ENCODE results near the gene MTRF1L.

MTRF1L gene

GRCh38 chr6:153045271-153045670 is 42.8 kb upstream of the MTRF1L start:
- TF ChIP-seq EZH2phosphoT487 (IDR thresholded peaks at IDR 0.05; ENCODE audit: low read depth) (no peak), CTCF (IDR thresholded peaks at IDR 0.05; ENCODE audit: low read depth, low read length) (no peak)
- Histone ChIP-seq H3K4me3 (ENCODE audit: low read length) (no peak overlapping the region), H3K79me2 (ENCODE audit: low read length) (no peaks in the 10 kb centered on the region), H3K9ac (ENCODE audit: low read length) (no peak overlapping the region), H3K4me1 (ENCODE audit: low read length) (no peaks in the 10 kb centered on the region), H3K27me3 (ENCODE audit: low read depth, low read length) (no peaks in the 10 kb centered on the region), H3K36me3 (replicated peaks; ENCODE audit: low read depth, low read length) (no peaks in the 10 kb centered on the region), H3K9me3 (ENCODE audit: insufficient read depth, low read length) (no peaks in the 10 kb centered on the region), H4K20me1 (ENCODE audit: insufficient read depth, low read length) (no peaks in the 10 kb centered on the region), H2AFZ (ENCODE audit: low read depth, low read length) (no peak overlapping the region), H3K4me2 (ENCODE audit: low read length) (no peak overlapping the region), H3K27ac (ENCODE audit: low read length) (no peak overlapping the region)

- TF ChIP-seq EZH2phosphoT487 (IDR thresholded peaks at IDR 0.05; ENCODE audit: low read depth) (no peak), CTCF (IDR thresholded peaks at IDR 0.05; ENCODE audit: low read depth, low read length) (no peak)
Observed at GRCh38 chr6:153044295-153044694, 41.8 kb upstream of the MTRF1L start.

GRCh38 chr6:153043719-153044118 is 41.2 kb upstream of the MTRF1L start:
- Histone ChIP-seq H3K4me1 (ENCODE audit: low read length) (no peaks in the 10 kb centered on the region), H3K9me3 (ENCODE audit: insufficient read depth, low read length) (no peaks in the 10 kb centered on the region), H3K4me3 (ENCODE audit: low read length) (no peak overlapping the region), H3K79me2 (ENCODE audit: low read length) (no peaks in the 10 kb centered on the region), H3K27me3 (ENCODE audit: low read depth, low read length) (no peaks in the 10 kb centered on the region), H3K27ac (ENCODE audit: low read length) (no peak overlapping the region), H3K4me2 (ENCODE audit: low read length) (no peak overlapping the region), H2AFZ (ENCODE audit: low read depth, low read length) (no peak overlapping the region), H3K36me3 (replicated peaks; ENCODE audit: low read depth, low read length) (no peaks in the 10 kb centered on the region), H3K9ac (ENCODE audit: low read length) (no peak overlapping the region), H4K20me1 (ENCODE audit: insufficient read depth, low read length) (no peaks in the 10 kb centered on the region)
- TF ChIP-seq EZH2phosphoT487 (IDR thresholded peaks at IDR 0.05; ENCODE audit: low read depth) (no peak), CTCF (IDR thresholded peaks at IDR 0.05; ENCODE audit: low read depth, low read length) (no peak)

More at GRCh38 chr6:153044295-153044694, 41.8 kb upstream of the MTRF1L start:
- no peak overlapping the region for H2AFZ ChIP-seq (ENCODE audit: low read depth, low read length)
- no peaks in the 10 kb centered on the region for H3K79me2 ChIP-seq (ENCODE audit: low read length)
- no peaks in the 10 kb centered on the region for H3K36me3 ChIP-seq (replicated peaks; ENCODE audit: low read depth, low read length)
- H3K4me3 ChIP-seq (ENCODE audit: low read length) = no peak overlapping the region
- H3K27me3 ChIP-seq (ENCODE audit: low read depth, low read length) = no peaks in the 10 kb centered on the region
- H3K9ac ChIP-seq (ENCODE audit: low read length) = no peak overlapping the region
- no peak overlapping the region for H3K27ac ChIP-seq (ENCODE audit: low read length)
- no peaks in the 10 kb centered on the region for H4K20me1 ChIP-seq (ENCODE audit: insufficient read depth, low read length)
- no peaks in the 10 kb centered on the region for H3K4me1 ChIP-seq (ENCODE audit: low read length)
- H3K4me2 ChIP-seq (ENCODE audit: low read length) = no peak overlapping the region
- no peaks in the 10 kb centered on the region for H3K9me3 ChIP-seq (ENCODE audit: insufficient read depth, low read length)

GRCh38 chr6:153038378-153039057 is 36.0 kb upstream of the MTRF1L start:
- no peak overlapping the region for H3K9ac ChIP-seq (ENCODE audit: low read length)
- H2AFZ ChIP-seq (ENCODE audit: low read depth, low read length) = no peak overlapping the region
- TF ChIP-seq CTCF (IDR thresholded peaks at IDR 0.05; ENCODE audit: low read depth, low read length) = no peak
- TF ChIP-seq EZH2phosphoT487 (IDR thresholded peaks at IDR 0.05; ENCODE audit: low read depth) = no peak
- no peaks in the 10 kb centered on the region for H3K27me3 ChIP-seq (ENCODE audit: low read depth, low read length)
- no peak overlapping the region for H3K4me2 ChIP-seq (ENCODE audit: low read length)
- H3K79me2 ChIP-seq (ENCODE audit: low read length) = no peaks in the 10 kb centered on the region
- H3K4me1 ChIP-seq (ENCODE audit: low read length) = no peaks in the 10 kb centered on the region
- no peaks in the 10 kb centered on the region for H4K20me1 ChIP-seq (ENCODE audit: insufficient read depth, low read length)
- H3K9me3 ChIP-seq (ENCODE audit: insufficient read depth, low read length) = no peaks in the 10 kb centered on the region
- no peak overlapping the region for H3K27ac ChIP-seq (ENCODE audit: low read length)
- H3K4me3 ChIP-seq (ENCODE audit: low read length) = no peak overlapping the region
- no peaks in the 10 kb centered on the region for H3K36me3 ChIP-seq (replicated peaks; ENCODE audit: low read depth, low read length)

Data from OCI-LY3 (cell line).